Neuron (in vitro differentiated cells): Measurements from ENCODE around the gene ZBTB47.

Experiments used
- H2AFZ ChIP-seq: one replicate; pipeline ENCODE4 v1.6.1; 2013; ENCODE audit warnings: low read depth, mild to moderate bottlenecking, inconsistent platforms, low read length, moderate library complexity
- H3K27me3 ChIP-seq: one replicate; pipeline ENCODE4 v1.6.1; 2013; ENCODE audit warnings: low read length; ENCODE audit not compliant: insufficient read depth
- H3K36me3 ChIP-seq: one replicate; pipeline ENCODE4 v1.6.1; 2013; ENCODE audit warnings: low read length; ENCODE audit not compliant: insufficient read depth
- H3K4me1 ChIP-seq: one replicate; pipeline ENCODE4 v1.6.1; 2013; ENCODE audit warnings: low read length; ENCODE audit not compliant: insufficient read depth
- H3K4me3 ChIP-seq: 2 replicates; pipeline ENCODE4 v1.5.1; 2013; ENCODE audit warnings: mild to moderate bottlenecking, low read length, moderate library complexity
- H3K9me3 ChIP-seq: one replicate; pipeline ENCODE4 v1.6.1; 2013; ENCODE audit warnings: low read length

ZBTB47 gene

GRCh38 chr3:42653560-42654330 is at the start of gene ZBTB47:
Gene ZBTB47 (plus strand): TSS chr3:42653697. CDS start chr3:42658356, 4,659 bp downstream.
- Histone ChIP-seq H3K36me3 (no peaks in the 10 kb centered on the region), H2AFZ (peak within 1 kb of the TSS; percentile 85), H3K4me3 (peak within 1 kb of the TSS; percentile 64), H3K4me1 (peaks cover 25% of the 10 kb centered on the region), H3K9me3 (no peaks in the 10 kb centered on the region), H3K27me3 (no peaks in the 10 kb centered on the region)

GRCh38 chr3:42605546-42606173 is 47.8 kb upstream of the ZBTB47 start:
- H3K27me3 ChIP-seq = no peaks in the 10 kb centered on the region
- H3K9me3 ChIP-seq = no peaks in the 10 kb centered on the region
- no peak overlapping the region for H3K4me3 ChIP-seq
- peaks cover 8% of the 10 kb centered on the region for H3K4me1 ChIP-seq
- H3K36me3 ChIP-seq = peaks cover 35% of the 10 kb centered on the region
- H2AFZ ChIP-seq = no peak overlapping the region

GRCh38 chr3:42608581-42608980 is 44.9 kb upstream of the ZBTB47 start:
- Histone ChIP-seq H3K9me3 (no peaks in the 10 kb centered on the region), H2AFZ (no peak overlapping the region), H3K4me3 (no peak overlapping the region), H3K4me1 (peaks cover 2% of the 10 kb centered on the region), H3K27me3 (no peaks in the 10 kb centered on the region), H3K36me3 (peaks cover 42% of the 10 kb centered on the region)

GRCh38 chr3:42610976-42611375 is 42.5 kb upstream of the ZBTB47 start:
- peaks cover 42% of the 10 kb centered on the region for H3K36me3 ChIP-seq
- H3K4me1 ChIP-seq = peaks cover 2% of the 10 kb centered on the region
- no peaks in the 10 kb centered on the region for H3K27me3 ChIP-seq
- no peaks in the 10 kb centered on the region for H3K9me3 ChIP-seq
- H2AFZ ChIP-seq = no peak overlapping the region
- H3K4me3 ChIP-seq = no peak overlapping the region

GRCh38 chr3:42612217-42612616 is 41.3 kb upstream of the ZBTB47 start:
- Histone ChIP-seq H3K36me3 (peaks cover 37% of the 10 kb centered on the region), H2AFZ (no peak overlapping the region), H3K27me3 (no peaks in the 10 kb centered on the region), H3K4me1 (no peaks in the 10 kb centered on the region), H3K9me3 (no peaks in the 10 kb centered on the region), H3K4me3 (no peak overlapping the region)

GRCh38 chr3:42612928-42613327 is 40.6 kb upstream of the ZBTB47 start:
- H3K36me3 ChIP-seq = peaks cover 38% of the 10 kb centered on the region
- H3K27me3 ChIP-seq = no peaks in the 10 kb centered on the region
- H3K9me3 ChIP-seq = no peaks in the 10 kb centered on the region
- no peaks in the 10 kb centered on the region for H3K4me1 ChIP-seq
- no peak overlapping the region for H3K4me3 ChIP-seq
- H2AFZ ChIP-seq = no peak overlapping the region

GRCh38 chr3:42613462-42613861 is 40.0 kb upstream of the ZBTB47 start:
- Histone ChIP-seq H3K4me3 (no peak overlapping the region), H2AFZ (no peak overlapping the region), H3K36me3 (peaks cover 34% of the 10 kb centered on the region), H3K27me3 (no peaks in the 10 kb centered on the region), H3K9me3 (no peaks in the 10 kb centered on the region), H3K4me1 (no peaks in the 10 kb centered on the region)

GRCh38 chr3:42631620-42632019 is 21.9 kb upstream of the ZBTB47 start:
- Histone ChIP-seq H3K4me3 (no peak overlapping the region), H2AFZ (no peak overlapping the region), H3K27me3 (no peaks in the 10 kb centered on the region), H3K4me1 (peaks cover 24% of the 10 kb centered on the region), H3K9me3 (no peaks in the 10 kb centered on the region), H3K36me3 (peaks cover 59% of the 10 kb centered on the region)

- Histone ChIP-seq H3K27me3 (no peaks in the 10 kb centered on the region), H3K4me3 (no peak overlapping the region), H3K4me1 (peaks cover 24% of the 10 kb centered on the region), H2AFZ (no peak overlapping the region), H3K9me3 (no peaks in the 10 kb centered on the region), H3K36me3 (peaks cover 64% of the 10 kb centered on the region)
Measured at GRCh38 chr3:42632146-42632545, 21.4 kb upstream of the ZBTB47 start.

GRCh38 chr3:42633544-42633943 is 20.0 kb upstream of the ZBTB47 start:
- H3K27me3 ChIP-seq = no peaks in the 10 kb centered on the region
- peaks cover 72% of the 10 kb centered on the region for H3K36me3 ChIP-seq
- H2AFZ ChIP-seq = no peak overlapping the region
- H3K4me3 ChIP-seq = no peak overlapping the region
- H3K9me3 ChIP-seq = no peaks in the 10 kb centered on the region
- H3K4me1 ChIP-seq = peaks cover 24% of the 10 kb centered on the region

- Histone ChIP-seq H3K27me3 (no peaks in the 10 kb centered on the region), H3K36me3 (peaks cover 84% of the 10 kb centered on the region), H3K4me3 (no peak overlapping the region), H3K9me3 (no peaks in the 10 kb centered on the region), H3K4me1 (peaks cover 20% of the 10 kb centered on the region), H2AFZ (no peak overlapping the region)
Measured at GRCh38 chr3:42635111-42635510, 18.4 kb upstream of the ZBTB47 start.

- Histone ChIP-seq H2AFZ (no peak overlapping the region), H3K9me3 (no peaks in the 10 kb centered on the region), H3K36me3 (peaks cover 90% of the 10 kb centered on the region), H3K27me3 (no peaks in the 10 kb centered on the region), H3K4me1 (peaks cover 3% of the 10 kb centered on the region), H3K4me3 (no peak overlapping the region)
Measured at GRCh38 chr3:42637001-42637400, 16.5 kb upstream of the ZBTB47 start.

- Histone ChIP-seq H3K27me3 (no peaks in the 10 kb centered on the region), H2AFZ (no peak overlapping the region), H3K9me3 (no peaks in the 10 kb centered on the region), H3K4me1 (no peaks in the 10 kb centered on the region), H3K36me3 (peaks cover 90% of the 10 kb centered on the region), H3K4me3 (no peak overlapping the region)
Measured at GRCh38 chr3:42638339-42638842, 15.1 kb upstream of the ZBTB47 start.
